HUDEP-2 (cell line): ENCODE results near the gene RUFY4.

Source experiments
- DNase-seq, 76 experiments: peaks; one replicate each; lab custom pipeline; 2025; ENCODE audit not compliant: unreplicated experiment in 76 of 76; lab: John Stamatoyannopoulos, UW

RUFY4 gene, protein sequence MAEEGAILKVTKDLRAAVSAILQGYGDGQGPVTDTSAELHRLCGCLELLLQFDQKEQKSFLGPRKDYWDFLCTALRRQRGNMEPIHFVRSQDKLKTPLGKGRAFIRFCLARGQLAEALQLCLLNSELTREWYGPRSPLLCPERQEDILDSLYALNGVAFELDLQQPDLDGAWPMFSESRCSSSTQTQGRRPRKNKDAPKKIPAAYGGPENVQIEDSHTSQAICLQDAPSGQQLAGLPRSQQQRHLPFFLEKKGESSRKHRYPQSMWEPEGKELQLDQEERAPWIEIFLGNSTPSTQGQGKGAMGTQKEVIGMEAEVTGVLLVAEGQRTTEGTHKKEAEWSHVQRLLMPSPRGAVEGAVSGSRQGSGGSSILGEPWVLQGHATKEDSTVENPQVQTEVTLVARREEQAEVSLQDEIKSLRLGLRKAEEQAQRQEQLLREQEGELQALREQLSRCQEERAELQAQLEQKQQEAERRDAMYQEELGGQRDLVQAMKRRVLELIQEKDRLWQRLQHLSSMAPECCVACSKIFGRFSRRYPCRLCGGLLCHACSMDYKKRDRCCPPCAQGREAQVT

DNA sequence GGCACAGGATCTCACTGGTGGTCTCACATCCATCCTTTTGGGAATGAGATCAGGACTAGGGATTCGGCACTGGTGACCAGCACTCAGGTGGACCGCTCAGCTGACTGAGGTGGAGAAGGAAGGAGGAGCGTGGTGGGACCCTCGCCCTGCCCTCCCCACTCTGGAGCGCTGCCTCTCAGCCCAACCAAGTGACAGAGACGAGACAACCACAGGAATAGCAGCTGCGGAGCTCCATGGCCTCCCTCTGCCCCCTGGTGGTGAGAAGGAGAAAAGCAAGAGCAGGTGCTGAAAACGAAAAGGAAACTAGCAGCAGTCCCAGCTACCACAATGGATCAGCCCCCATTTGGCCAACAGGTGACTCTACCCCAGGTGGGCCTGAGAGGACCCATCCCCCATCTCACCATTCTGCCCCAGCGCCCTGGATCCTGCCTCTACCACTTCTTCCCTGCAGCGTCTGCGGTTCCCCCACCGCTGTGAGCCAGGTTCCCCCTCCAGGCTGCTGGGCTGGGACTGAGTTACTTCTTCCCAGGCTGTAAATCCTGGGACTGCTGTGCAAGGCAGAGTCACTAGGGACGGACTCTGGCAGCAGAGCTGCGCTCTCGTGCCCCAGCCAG lies at the start of gene RUFY4:
Gene RUFY4 (plus strand): TSS at position 533 of the 614 bp plus-strand sequence. CDS start 1,353 bp downstream, outside the sequence.
- DNase-seq: peak in 46 of 76 experiments; percentile 1 to 64 (median 30)

DNA sequence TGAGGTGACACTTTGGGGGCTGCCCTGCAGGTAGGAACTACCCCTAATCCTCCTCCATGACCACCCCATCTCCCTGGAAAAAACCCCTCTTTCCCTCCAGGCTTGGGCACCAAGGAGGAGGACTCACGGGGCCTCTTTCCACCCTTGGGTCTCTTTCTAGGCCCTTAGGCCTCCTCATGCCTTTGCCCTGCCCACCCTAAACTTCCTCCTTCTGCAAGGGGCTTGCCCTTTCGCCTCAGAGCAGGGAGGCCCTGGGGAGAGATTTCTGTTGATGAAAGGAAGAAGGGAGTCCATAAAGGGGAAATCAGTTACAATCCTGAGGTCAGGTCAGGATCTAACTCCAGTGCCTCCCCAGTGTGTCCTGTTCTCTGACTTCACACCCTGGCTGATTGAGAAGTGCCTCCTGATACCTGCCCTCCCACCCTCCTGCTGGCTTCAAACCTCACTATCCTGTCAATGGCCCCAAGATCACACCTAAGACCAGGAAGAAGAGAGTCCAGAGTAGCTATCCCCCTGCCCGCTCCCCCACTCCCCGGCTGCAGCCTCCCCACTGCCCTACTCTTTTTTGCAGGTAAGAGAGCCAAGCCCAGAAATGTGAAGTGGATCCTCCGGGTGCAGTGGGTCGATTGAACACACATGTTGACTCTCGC lies 49.5 kb upstream of the RUFY4 start:
- DNase-seq: no peak

DNA sequence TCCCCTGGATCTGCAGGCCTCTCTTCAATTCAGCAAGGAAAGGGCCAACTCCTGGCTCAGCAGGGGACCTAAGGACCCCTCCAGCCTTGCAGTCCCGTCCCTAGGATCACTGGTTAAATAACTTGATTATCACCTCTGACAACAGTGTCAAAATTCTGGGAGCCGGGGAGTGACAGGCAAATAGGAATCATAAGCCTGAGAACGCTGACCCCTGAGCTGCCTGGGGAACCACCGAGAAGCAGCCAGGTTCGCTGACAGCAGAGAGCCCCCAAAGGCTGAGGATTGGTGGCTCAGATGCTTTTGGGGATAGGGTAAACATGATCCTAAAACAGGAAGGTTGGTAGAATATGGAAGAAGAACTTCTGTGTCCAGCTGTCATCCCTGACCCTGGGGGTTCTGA lies 48.8 kb upstream of the RUFY4 start:
- DNase-seq: no peak

DNA sequence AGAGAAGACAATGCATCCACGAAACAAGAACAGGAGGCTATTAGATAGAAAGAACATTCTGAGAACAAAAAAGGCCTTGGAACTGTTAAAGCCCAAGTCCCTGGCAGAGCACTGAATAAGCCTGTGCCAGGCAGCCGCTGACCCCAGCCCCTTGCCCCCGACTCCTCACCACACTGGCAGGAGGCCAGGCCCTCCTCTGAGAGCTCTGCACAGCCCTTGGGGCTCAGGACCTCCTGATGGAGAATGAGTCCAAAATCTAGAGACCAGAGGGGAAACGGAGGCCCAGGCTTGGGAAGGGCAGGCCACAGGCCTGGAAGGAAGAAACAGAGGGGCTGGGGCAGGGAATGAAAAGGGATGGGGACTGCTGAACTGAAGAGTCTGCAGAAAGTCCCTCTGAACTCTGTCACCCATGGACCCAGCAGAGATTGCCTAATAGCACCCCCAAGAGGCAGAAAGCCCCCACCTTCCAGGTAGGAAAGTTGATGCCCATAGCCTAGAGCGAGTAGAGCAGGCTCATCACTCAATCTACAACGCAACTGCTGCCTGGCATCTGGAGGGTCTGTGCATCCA lies 48.0 kb upstream of the RUFY4 start:
- DNase-seq: no peak

DNA sequence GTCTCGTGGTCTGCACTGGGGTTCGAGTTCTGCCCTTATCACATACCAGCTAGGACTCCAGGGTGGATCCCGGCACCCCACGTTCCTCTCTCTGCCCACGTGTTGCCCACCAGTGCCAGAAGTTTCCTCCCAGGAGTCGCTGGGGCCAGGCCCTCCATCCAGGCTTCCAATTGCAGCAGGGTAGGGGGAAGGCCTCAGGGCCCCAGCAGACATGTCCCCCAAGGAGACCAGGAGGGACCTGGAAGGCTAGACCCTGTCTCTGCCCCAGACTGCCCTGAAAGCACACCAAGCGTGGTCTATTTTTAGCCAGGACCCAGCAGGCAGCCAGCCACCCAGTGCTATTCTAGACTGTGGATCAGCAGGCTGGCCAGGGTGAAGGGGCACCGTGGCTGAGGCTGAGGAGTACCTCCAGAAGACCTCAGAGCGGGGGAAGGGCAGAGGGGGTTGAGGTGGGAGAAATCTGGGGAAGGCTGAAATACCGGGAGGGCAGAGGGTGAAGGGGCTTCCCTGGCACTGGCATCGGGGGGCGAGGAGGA lies 47.4 kb upstream of the RUFY4 start:
- no peak for DNase-seq

DNA sequence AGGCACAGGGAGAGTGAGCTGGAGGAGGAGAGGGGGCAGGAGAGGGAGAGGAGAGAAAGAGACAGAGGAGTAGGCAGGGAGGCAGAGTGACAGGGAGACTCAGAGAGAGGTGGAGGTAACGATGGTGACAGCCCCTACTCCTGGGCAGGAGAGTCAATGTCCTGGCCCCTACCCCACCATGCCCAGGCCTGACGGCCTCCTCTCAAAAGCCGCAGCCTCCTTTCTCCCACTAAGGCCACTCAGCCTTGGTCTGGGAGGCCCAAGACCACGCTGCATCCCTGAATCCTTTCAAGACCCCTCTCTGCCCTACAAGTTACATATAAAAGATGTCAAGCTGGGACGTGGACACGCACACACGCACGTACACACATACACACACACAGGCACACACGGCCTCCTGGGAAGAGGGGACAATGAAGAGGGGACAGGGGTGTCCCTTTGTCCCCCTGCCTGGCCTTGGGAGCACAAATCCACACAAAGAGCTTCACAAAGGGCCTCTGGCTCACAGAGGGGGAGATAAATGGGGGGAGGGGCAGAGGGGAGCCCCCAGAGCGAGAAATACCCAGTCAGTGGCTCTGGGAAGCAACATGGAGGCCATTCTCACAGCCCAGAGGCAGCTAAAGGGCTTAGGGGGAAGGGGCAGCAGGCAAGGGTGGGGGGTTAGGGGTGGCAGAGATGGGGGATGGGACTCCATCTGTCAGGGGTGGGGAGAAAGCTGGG lies 46.8 kb upstream of the RUFY4 start:
- DNase-seq: no peak

DNA sequence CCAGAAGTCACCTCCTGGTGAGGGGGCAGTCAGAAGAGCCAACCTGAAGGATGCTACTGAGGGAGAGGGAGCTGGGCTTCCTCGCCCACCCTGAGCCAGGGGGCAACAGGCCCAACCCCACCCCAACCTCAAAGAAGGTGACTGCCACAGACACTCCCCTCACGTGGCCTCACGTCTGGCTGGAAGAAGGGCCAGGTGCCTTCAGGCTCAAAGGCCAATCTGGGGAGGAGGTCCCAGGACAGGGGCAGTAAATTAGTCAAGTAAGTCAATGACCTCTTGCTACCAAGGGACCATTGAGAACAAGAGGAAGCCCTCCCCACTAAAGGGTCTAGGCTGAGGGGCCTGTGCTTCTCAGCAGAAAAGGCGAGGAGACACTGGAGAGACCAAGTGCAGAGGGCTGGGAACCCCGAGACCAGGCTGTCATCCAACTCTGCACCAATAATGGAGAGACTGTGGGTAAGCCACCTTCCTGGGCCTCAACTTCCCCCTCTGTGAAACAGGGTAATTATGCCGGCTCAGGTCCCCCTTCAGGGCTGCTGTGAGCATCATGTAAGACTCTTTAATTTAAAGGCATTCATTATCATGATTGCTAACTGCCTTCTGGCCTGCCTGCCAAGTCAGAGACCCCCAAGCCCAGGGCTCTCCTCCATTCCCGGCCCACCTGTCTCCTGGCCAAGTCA lies 46.1 kb upstream of the RUFY4 start:
- DNase-seq: no peak

DNA sequence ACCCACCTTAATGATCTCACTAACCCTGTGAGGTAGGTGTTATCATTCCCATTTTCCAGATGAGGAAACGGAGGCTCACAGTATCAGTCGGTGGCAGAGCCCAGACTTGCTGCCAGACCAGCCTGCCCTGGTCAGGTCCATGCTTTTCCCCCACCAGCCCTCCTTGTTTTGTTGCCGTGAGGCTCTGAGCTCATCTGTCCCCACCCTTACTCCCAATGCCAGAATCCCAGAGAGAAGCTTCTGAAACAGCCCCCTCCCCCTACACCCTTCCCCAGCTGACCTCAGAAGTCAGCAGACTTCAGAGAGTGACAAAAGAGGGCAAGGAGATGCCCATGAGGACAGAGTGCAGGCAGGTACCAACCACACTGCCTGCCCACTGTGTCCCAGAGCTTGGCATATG lies 45.4 kb upstream of the RUFY4 start:
- DNase-seq: no peak

DNA sequence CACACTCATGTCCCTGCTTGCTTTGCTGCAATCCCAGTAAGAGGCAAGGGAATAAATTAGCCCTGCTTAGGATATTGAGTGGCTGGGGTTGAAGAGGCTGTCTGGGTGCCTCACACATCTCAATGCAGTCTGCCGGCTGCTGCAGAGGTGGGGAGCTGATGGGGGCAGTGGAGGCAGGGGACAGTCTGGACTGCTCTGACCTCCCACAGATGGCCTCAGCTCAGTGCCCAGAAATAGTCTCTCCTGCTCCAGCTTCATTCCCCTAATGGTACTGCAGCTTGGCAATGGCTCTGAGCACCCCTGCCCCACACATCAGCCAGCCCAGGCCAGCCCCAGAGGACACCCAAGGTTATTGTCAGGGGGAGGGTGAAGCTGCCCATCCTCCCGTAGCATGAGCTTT lies 44.7 kb upstream of the RUFY4 start:
- DNase-seq: no peak

DNA sequence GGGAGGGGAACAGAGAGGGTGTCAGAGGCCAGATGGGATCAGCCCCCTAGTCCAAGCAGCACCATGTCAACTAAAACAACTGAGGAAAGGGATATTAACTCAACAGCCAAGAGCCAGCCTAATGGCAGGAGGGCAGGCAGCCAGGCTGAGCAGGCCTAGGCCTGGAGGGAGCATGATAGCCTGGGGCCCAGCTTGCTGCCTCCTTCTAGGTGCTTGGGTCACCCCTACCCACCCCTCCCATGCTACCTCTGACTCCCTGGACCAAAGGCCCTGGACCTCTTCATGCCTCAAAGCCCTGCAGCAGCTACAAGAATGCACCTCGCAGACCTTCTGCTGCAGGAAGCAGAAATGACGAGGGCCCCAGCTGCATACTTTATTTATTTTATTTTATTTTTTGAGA lies 44.2 kb upstream of the RUFY4 start:
- DNase-seq: no peak

DNA sequence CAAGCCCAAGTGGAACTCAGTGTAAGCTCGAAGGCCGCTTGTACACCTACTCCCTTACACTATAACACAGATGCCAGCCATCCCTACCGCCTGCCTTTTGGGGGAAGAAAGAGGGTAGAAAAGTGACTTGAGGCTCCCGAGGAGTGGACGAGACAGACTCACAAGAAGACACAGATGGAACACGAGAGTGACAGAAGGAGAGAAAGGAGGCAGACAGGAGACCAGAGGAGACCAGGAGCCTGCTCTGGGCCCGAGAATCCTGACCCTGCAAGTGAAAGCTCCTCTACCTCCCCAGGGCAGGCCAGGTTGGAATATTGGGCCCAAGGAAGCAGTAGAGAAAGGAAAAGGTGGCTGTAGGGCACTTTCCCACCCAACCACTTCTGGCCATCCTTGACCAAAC lies 42.8 kb upstream of the RUFY4 start:
- no peak for DNase-seq

DNA sequence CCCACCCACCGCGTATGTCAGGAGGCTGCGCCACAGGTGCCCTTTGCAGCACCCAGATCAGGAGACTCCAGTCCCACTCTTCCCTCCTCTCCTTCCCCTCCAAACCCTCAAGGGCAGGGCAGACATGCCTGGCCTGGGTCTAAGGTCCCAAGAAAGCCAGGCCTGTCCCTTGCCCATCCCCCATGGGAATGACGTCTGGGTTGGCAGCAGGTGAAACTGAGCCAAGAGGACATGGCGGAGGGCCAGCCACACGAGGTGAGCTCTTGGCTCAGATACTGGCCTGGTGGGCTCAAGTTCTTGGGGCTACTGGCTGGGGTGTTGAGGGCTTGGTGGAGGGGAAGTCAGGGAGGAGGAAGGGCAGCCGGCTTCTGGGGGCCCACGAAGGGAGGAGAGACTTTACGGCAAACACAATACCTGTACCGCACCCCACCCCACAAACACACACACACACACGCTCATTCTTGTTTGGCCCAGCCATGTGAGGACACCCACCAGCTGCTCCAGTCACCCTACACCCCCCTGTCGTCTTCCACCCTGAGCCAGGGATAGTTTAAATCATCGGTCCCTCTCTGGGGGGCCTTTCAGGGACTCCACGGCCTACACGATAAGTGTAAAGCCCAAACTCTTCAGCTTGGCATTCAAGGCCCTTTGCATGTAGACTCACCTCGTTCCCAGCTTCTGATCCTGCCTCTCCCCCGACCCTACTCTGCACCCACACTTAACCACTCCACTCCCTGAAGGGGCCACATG lies 42.2 kb upstream of the RUFY4 start:
- DNase-seq: no peak

DNA sequence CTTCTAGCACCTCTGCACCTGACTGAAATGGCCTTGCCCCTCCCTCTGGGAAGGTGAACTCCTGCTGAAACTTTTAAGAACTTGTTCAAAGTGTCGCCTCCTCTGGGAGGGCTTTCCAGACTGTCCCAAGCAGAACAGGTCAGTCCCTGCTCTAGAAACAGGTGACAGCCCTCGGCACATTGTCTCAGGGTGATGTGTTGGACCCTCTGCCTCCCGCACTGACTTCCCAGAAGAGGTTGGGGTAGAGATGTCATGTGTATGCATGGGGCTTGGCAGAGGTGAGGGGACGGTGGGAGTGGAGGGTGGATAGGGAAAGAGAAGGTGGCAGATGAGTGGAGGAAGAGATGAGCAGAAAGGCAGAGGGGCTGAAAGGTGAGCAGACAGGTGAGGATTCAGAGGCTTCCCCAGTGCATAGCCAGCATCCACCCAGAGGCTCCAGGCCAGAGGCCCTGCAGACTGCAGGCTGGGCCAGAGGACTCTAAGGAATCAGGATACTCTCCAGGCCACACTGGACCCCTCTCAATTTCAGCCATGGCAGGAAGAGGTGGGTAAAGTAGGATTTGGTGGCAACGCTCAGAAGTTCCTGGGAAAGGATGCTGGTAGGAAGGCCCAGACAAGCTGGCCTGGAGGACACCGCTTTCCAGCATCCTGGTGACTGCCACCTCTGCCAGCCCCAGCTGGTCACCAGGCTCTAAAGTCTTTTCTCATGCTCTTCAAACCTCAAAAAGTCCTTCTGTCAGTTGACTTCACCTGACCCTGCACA lies 41.4 kb upstream of the RUFY4 start:
- DNase-seq: no peak

DNA sequence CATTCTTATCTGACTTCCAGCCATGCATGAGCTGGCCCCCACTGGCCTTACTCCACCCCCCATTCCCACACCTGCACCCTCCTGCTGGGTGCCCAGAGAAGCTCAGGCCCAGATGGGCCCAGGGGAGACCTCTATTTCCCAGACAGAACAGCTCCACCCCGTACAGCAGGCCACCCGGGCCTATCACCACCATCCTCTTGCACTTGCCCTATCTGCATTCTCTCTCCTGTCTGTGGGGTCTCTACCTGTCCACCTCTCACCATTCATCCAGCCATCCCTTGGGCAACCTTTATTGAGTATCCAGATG lies 40.9 kb upstream of the RUFY4 start:
- DNase-seq: no peak

DNA sequence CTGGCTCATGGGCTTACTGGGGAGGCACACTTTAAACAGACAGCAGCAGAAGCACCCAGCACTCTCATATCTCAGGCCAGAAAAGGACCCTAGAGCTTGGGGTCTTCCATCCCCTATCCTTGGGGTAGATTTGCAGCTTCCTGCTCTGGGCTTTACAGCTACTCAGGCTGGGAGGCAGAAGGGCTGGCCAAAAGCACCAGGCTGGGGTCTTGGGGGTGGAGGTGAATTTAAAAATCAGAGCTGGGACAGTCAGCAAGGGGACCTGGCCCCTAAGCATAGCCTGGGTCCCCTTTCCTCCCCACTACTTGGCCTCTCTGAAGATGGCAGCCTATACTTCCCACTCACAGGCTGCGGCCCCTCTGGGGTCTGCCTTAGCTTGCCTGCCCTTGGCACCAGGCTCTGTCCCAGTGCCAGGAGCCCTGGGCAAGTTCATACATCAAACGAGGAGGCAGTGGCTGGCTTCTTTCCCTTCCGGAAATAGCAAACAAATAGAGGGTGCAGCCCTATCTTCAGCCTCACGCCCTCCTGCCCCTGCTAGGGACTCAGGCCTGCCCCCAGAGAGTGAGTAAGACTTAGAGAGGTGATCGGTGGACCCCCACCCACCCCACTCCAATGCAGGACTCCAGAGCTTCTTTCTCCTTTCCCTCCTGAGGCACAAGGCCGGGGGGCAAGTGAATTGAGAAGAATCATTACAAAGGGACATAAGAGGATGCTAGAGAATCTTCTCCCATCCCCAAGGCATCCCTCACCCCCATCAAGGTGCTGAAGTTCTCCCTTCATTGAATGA lies 40.3 kb upstream of the RUFY4 start:
- no peak for DNase-seq

DNA sequence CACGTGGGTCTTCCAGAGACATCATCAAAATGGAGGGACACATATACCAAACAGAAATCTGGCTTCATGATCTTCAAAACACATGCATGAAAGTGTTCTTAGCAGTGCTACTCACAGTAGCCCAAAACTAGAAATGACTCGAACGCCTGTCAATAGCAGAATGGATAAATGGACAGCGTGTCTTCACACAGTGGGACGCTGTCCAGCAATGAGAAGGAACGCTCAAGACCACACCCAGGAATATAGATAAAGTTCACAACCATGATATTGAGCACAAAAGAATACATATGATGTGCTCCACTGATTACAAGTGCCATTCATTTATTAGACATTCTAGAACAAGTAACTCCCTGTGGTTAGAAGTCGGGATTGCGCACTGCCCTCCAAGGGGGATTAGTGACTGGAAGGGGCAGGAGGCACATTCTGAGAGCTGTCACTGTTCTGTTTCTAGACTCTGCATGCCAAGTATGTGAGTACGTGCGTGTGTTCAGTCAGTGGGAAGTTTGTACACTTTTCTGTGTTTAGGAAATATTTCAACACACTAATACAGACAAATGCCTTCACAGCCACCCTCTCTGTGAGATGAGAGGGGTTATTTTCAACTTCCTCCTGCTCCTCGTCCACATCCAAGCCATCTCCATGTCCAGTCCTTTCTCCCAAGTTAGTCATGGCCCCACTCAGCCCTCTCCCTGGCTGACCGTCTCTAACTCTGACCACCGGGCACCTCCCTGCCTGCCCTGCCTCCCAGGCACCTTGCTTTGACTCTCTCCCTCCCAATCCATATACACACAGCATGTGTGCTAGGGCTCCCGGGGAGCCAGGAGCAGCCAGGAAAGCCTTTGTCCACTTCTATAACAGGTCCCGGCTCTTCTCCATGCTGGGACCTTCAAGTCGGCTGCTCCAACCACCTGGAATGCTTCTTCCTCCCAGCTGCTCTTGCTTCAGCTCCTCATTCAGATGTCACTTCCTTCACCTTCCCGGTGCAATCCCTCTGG lies 39.4 kb upstream of the RUFY4 start:
- DNase-seq: no peak
